ENCODE data around the gene CSF3. TPM values are rescaled to one million over a fixed set of nuclear protein-coding genes. Genes with fewer than 3 reads are reported as not detected.

CSF3 gene
- total and polyA plus RNA-seq, 2 of the 13 experiments (the other 11 are each of a cell fraction or from before 2014, with no cell fraction given) = 0.09 TPM; not detected in 1

GRCh38 chr17:40035162-40035559 lies 19.9 kb downstream of the CSF3 start:
- no peak overlapping the region for H3K4me2 ChIP-seq (ENCODE audit: low read depth, low read length)
- FAIRE-seq (peak; percentile 71), DNase-seq (ENCODE audit: low spot score) (no peak), ATAC-seq (peak; percentile 77)
- BruUV-seq (replicated peaks) = no TSS peak
- in situ Hi-C loops (cut with HindIII; ENCODE audit: extremely low pct_ligation_motif_present, low pct_unique_long_range_greater_than_20kb) = loop anchor here (5.0 kb wide), 1 partner anchor 52 kb away; no protein-coding TSS in a partner anchor
- peaks cover 30 to 56% of the 10 kb centered on the region in 2 experiments; a peak in 4 of 5 replicates for H3K36me3 ChIP-seq (replicated peaks in 1 of 2; ENCODE audit: control insufficient read depth in 1 of 2, insufficient read depth in 2 of 2, low read length in 2 of 2)
- no peaks in the 10 kb centered on the region for H3K9me3 ChIP-seq (ENCODE audit: low read length)
- no peak overlapping the region for H3K9ac ChIP-seq (ENCODE audit: insufficient read depth, low read depth, low read length)
- WGBS (ENCODE audit: low lambda C conversion rate) = 67% methylated on average over 10 of the region's 12 CpGs
- intact Hi-C loops (cut with micrococcal nuclease; ENCODE audit: unreplicated experiment) = no loop called here
- H2AFZ ChIP-seq (ENCODE audit: low read length) = no peak overlapping the region
- H3K4me1 ChIP-seq (ENCODE audit: insufficient read depth, low read length) = peaks cover 12% of the 10 kb centered on the region
- H3K27ac ChIP-seq (ENCODE audit: extremely low read length, insufficient read depth, low read length) = no peak overlapping the region
- H3K79me2 ChIP-seq (ENCODE audit: insufficient read depth, low read length) = no peaks in the 10 kb centered on the region
- CTCF ChIA-PET (ENCODE audit: low intra/inter-chr PET ratio, low total read pairs) = interaction anchor here (0.7 to 1.2 kb wide), 2 partner anchors 41 to 51 kb away, joined by 3 to 6 read pairs; no protein-coding TSS in a partner anchor
- no peak overlapping the region for H3K4me3 ChIP-seq (replicated peaks in 1 of 3; ENCODE audit: insufficient read depth in 1 of 3, low read depth in 2 of 3, low read length in 3 of 3)
- no peaks in the 10 kb centered on the region for H4K20me1 ChIP-seq (ENCODE audit: insufficient read depth, low read length)
- POLR2A ChIA-PET = interaction anchor here (1.2 kb wide), 1 partner anchor 51 kb away, joined by 3 read pairs; no protein-coding TSS in a partner anchor
- H3K27me3 ChIP-seq (ENCODE audit: control insufficient read depth in 1 of 2, insufficient read depth in 2 of 2, low read length in 2 of 2) = no peaks in the 10 kb centered on the region
- no peak for TF ChIP-seq HNRNPL (IDR thresholded peaks at IDR 0.05; ENCODE audit: low read depth, low read length)
- TF ChIP-seq CENPBD1 (CRISPR knock-in tag; IDR thresholded peaks at IDR 0.05; ENCODE audit: borderline replicate concordance, low read depth) = no peak
- no peak for TF ChIP-seq ZNF816 (CRISPR knock-in tag; IDR thresholded peaks at IDR 0.05; ENCODE audit: borderline replicate concordance)
- TF ChIP-seq E2F1 (CRISPR knock-in tag; IDR thresholded peaks at IDR 0.05) = no peak
- no peak for TF ChIP-seq SRF (IDR thresholded peaks at IDR 0.05; ENCODE audit: low read depth, low read length)
- no peak for TF ChIP-seq ZMAT3 (CRISPR knock-in tag; conservative IDR thresholded peaks at IDR 0.05)
- peak in 1 of 2 experiments; percentile 56; a peak in 1 of 4 replicates for TF ChIP-seq HMGXB4 (CRISPR knock-in tag; IDR thresholded peaks at IDR 0.05; ENCODE audit: borderline replicate concordance in 1 of 2, low read depth in 1 of 2)
- TF ChIP-seq KMT2A (CRISPR knock-in tag; IDR thresholded peaks at IDR 0.05) = no peak
- TF ChIP-seq TEAD3 (CRISPR knock-in tag; optimal IDR thresholded peaks at IDR 0.05; ENCODE audit: borderline replicate concordance) = peak; percentile 58
- no peak for TF ChIP-seq ZNF205 (CRISPR knock-in tag; IDR thresholded peaks at IDR 0.05)
- TF ChIP-seq ZNF230 (CRISPR knock-in tag; IDR thresholded peaks at IDR 0.05) = no peak
- TF ChIP-seq TBX2 (CRISPR knock-in tag; IDR thresholded peaks at IDR 0.05; ENCODE audit: borderline replicate concordance) = 0 out of 2 replicates have a peak, but pooled peaks have one; percentile 21
- no peak for TF ChIP-seq ZNF234 (CRISPR knock-in tag; conservative IDR thresholded peaks at IDR 0.05)
- TF ChIP-seq ZFP62 (CRISPR knock-in tag; IDR thresholded peaks at IDR 0.05) = no peak
- no peak for TF ChIP-seq ZKSCAN5 (CRISPR knock-in tag; IDR thresholded peaks at IDR 0.05)
- TF ChIP-seq XRCC5 (optimal IDR thresholded peaks at IDR 0.05; ENCODE audit: low read length) = peak; percentile 64
- no peak for TF ChIP-seq ZBTB37 (CRISPR knock-in tag; IDR thresholded peaks at IDR 0.05)
- TF ChIP-seq ZSCAN12 (CRISPR knock-in tag; IDR thresholded peaks at IDR 0.05) = no peak
- no peak for TF ChIP-seq HNRNPUL1 (IDR thresholded peaks at IDR 0.05; ENCODE audit: low read depth, low read length)
- no peak for TF ChIP-seq PAWR (CRISPR knock-in tag; IDR thresholded peaks at IDR 0.05; ENCODE audit: borderline replicate concordance)

Data from HepG2 (cell line).